Astrocyte (in vitro differentiated cells and primary cell): Measurements from ENCODE around the gene ANKRD44.

Experiments
- CTCF ChIP-seq: IDR thresholded peaks from 2 replicates; pipeline ENCODE4 v1.5.1; 2011; ENCODE audit warnings: low read depth, mild to moderate bottlenecking, inconsistent platforms, low read length, moderate library complexity; ENCODE audit not compliant: insufficient read depth
- EZH2 ChIP-seq: IDR thresholded peaks from 2 replicates; pipeline ENCODE4 v1.6.1; 2012; ENCODE audit warnings: mild to moderate bottlenecking, low read length, inconsistent platforms; ENCODE audit not compliant: insufficient read depth

- TF ChIP-seq CTCF, result no peak
- no peak for TF ChIP-seq EZH2
These were observed 46.2 kb downstream of the ANKRD44 start for GRCh38 chr2:197264332-197264731.
